Keratinocyte (primary cell): ENCODE measurements around the gene ANXA1.

ENCODE experiments used
- EZH2 ChIP-seq: IDR thresholded peaks from one replicate; pipeline ENCODE4 v1.6.1; 2012; ENCODE audit warnings: inconsistent platforms, mild to moderate bottlenecking, low read length, moderate library complexity
- TF ChIP-seq, protein P1 (sequence below), 3 experiments: IDR thresholded peaks in 1 of 3; conservative IDR thresholded peaks in 1 of 3; optimal IDR thresholded peaks in 1 of 3; 2 replicates in 2 of 3; 3 replicates in 1 of 3; pipeline versions ENCODE3 to v1.5.1; 2011; ENCODE audit warnings: low read length in 3 of 3, mild to moderate bottlenecking in 3 of 3, moderate library complexity in 2 of 3, control low read depth in 1 of 3, inconsistent platforms in 1 of 3; ENCODE audit not compliant: insufficient read depth in 2 of 3; ENCODE audit errors: extremely low read depth in 1 of 3

DNA sequence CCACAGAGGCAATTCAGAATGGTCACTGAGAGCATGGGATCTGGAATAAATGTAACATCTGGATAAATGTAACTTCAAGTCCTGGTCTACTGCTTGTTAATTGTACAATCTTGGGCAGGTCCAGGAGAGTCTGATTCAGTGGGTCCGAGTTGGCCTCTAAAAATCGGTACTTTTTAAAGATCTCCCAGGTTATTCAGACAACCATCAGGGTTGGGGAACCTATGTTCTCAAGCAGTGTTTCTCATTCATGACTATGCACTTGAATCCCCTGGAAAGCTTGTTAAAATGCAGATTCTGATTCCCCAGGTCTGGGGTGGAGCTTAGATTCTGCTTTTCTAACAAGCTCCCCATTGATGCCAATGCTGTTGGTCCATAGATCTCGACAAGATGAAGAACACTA is 14.8 kb downstream of the ANXA1 start:
- TF ChIP-seq, protein P1, sequence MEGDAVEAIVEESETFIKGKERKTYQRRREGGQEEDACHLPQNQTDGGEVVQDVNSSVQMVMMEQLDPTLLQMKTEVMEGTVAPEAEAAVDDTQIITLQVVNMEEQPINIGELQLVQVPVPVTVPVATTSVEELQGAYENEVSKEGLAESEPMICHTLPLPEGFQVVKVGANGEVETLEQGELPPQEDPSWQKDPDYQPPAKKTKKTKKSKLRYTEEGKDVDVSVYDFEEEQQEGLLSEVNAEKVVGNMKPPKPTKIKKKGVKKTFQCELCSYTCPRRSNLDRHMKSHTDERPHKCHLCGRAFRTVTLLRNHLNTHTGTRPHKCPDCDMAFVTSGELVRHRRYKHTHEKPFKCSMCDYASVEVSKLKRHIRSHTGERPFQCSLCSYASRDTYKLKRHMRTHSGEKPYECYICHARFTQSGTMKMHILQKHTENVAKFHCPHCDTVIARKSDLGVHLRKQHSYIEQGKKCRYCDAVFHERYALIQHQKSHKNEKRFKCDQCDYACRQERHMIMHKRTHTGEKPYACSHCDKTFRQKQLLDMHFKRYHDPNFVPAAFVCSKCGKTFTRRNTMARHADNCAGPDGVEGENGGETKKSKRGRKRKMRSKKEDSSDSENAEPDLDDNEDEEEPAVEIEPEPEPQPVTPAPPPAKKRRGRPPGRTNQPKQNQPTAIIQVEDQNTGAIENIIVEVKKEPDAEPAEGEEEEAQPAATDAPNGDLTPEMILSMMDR (optimal IDR thresholded peaks at IDR 0.05 in 1 of 3, IDR thresholded peaks at IDR 0.05 in 1 of 3, conservative IDR thresholded peaks at IDR 0.05 in 1 of 3; ENCODE audit: extremely low read depth in 1 of 3, insufficient read depth in 2 of 3, low read length in 3 of 3), result no peak
- TF ChIP-seq EZH2, result no peak
